Right lobe of liver (tissue), 4 donors: ENCODE measurements around the gene SLC25A26.

Source experiments
- CTCF ChIP-seq, 4 donors: fragments of 200-600 bp in 3 of 4; fragments of 450-650 bp in 1 of 4; IDR thresholded peaks; one replicate each; pipeline versions ENCODE4 v1.5.1 to v1.8.0; 2016 to 2022; ENCODE audit warnings: antibody characterized with exemption in 4 of 4, mild to moderate bottlenecking in 2 of 4
- POLR2A ChIP-seq: fragments of 450-650 bp; IDR thresholded peaks from one replicate; pipeline ENCODE4 v1.6.1; 2017; ENCODE audit warnings: antibody characterized with exemption, mild to moderate bottlenecking
- donor health status: DM: no; HTN: no; CAD: no.
- donor health status: DM: no; HTN: no; CAD: no.
- donor health status: DM: no; HTN: yes; CAD: no.

GRCh38 chr3:66259566-66260255, 38.9 kb downstream of the SLC25A26 start:
- TF ChIP-seq POLR2A (no peak), CTCF (IDR thresholded peaks at IDR 0.05) (no peak)
